KOPT-K1 (cell line): ENCODE data around the gene TCF12.
A peak's percentile ranks its signal among the peaks of the same experiment; 100 is the strongest.

ENCODE experiments used
- H3K27ac ChIP-seq: fragments of 200-600 bp; sonication (generic); 2 replicates; pipeline ENCODE4 v1.5.1; 2016; ENCODE audit warnings: antibody characterized with exemption, mild to moderate bottlenecking, low read depth, low read length; ENCODE audit not compliant: poor library complexity, severe bottlenecking
- H3K36me3 ChIP-seq: fragments of 200-600 bp; sonication (generic); 2 replicates; pipeline ENCODE4 v1.5.1; 2017; ENCODE audit warnings: antibody characterized with exemption, mild to moderate bottlenecking, low read length, moderate library complexity; ENCODE audit not compliant: insufficient read depth
- H3K9me3 ChIP-seq: fragments of 200-600 bp; sonication (generic); 2 replicates; pipeline ENCODE4 v1.5.1; 2017; ENCODE audit warnings: antibody characterized with exemption, low read length, mild to moderate bottlenecking; ENCODE audit not compliant: insufficient read depth, poor library complexity, severe bottlenecking

Gene TCF12

DNA sequence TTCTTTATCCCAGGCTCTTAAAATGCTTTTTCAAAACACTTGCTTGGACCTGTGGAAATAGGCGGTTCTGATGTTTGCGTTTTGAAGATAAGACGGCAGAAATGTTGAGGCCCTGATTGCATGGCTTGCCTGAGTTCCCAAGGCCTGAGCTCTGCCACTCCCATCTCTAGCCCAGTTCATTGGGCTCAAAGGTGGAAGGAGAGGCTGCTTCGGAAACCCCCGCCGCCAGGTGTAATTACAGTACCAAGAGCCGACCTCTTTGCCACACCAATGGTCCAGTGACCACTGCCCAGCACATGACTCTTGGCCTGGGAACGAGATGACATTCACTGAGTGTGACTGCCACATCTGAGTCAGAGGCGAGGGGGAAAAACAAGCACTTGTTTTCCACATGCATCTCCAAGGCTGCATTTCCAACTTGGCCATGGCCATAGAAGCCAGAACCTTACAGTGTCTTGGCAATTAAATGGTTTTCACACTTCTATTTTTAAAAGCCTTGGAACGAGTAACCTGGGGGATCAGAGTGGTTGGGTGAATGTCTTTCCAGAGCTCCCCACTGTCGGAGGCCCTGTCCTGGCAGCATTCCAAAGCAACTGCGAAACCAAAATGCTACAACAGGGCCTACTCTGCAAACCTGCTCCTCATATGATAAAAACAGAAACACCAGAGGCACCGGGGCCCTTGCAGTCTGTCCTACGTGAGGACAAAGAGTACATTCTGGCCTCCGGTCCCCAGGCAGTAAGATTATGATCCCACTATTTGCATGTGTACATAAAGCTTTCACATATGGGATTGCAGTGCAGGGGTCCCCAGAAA, 394.1 kb downstream of the TCF12 start:
- H3K9me3 ChIP-seq: no peaks in the 10 kb centered on the region
- no peak overlapping the region for H3K27ac ChIP-seq
- no peaks in the 10 kb centered on the region for H3K36me3 ChIP-seq

DNA sequence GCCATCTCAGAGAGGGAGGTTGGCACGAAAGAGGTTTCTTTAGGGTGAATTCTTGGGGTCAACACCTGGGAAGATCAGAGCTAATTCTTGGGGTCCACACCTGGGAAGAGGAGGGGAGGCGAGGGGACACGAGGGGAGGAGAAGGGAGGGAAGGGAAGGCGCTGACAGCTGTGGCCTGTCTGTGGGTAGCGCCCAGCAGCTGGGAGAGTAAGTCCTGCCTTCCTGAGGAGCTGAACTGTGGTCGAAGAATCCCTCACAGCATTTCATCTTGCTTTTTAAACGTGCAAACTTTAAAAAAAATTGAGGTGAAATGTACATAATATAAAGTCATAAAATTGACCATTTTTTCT, 394.7 kb downstream of the TCF12 start:
- H3K9me3 ChIP-seq: no peaks in the 10 kb centered on the region
- no peaks in the 10 kb centered on the region for H3K36me3 ChIP-seq
- H3K27ac ChIP-seq: no peak overlapping the region

DNA sequence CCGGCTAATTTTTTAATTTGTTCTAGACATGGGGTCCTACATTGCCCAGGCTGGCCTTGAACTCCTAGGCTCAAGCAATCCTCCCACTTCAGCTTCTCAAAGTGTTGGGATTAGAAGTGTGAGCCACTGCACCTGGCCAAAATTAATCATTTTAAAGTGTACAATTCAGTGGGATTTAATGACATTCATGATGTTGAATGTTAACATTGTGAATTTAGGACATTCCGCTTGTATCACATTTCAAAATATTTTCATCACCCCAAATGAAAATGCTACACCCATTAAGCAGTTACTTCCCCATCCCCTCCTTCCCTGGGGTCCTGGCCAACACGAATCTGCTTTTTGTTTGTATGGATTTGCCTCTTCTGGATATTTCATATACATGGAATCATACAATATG, 395.8 kb downstream of the TCF12 start:
- Histone ChIP-seq H3K36me3 (no peaks in the 10 kb centered on the region), H3K9me3 (no peaks in the 10 kb centered on the region), H3K27ac (no peak overlapping the region)

DNA sequence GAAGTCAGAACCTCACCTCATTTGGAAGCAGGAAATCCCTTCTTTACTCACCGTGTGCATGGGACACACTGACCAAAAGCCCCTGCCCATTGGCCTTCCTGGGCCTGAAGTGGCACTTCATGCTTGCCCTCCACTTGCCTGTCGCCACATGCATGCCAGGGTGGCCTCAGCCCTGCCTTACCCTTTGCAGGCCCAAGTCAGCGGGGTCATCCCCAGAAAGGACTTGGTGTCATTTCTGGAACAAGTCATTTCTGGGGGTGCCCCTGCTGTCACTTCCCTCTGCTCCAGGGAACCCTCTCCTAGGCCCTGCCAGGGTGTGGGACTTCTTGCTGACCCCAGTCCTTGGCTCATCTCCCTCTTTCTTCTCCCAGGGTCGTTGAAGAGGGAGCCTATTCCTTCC, 398.0 kb downstream of the TCF12 start:
- Histone ChIP-seq H3K27ac (no peak overlapping the region), H3K9me3 (no peaks in the 10 kb centered on the region), H3K36me3 (no peaks in the 10 kb centered on the region)

DNA sequence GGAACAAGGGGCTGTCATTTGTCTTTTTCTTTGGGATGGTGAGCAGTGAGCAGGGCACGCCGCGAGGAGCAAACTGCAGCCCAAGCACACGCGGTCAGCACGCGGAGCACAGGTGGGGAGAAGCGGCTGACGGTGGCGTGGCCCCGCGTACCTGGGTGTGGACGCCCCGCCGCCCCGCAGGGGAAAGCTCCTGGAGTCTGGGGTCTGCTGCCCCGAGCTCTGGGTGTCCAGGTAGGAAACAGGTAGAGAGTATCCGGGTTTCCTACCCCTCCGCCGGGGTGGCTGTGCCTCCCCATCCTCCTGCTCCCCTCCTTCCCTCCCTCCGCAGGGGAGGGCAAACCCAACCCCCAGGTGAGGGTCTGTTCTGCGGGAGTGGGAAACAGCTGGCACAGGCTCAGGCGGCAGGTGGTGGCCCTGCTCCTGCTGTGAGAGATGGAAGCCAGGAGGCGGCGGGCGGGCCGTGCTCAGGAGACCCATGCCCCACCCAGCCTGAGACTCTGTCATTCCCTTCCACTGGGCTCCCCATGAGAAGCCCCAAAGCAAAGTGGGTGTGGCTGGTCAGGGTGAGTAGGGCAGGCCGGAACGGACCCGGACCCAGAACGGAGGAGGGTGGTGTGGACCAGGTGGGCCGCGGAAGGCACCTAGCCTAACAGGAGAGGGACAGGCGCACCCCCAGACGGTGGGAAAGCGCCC, 400.9 kb downstream of the TCF12 start:
- H3K36me3 ChIP-seq: no peaks in the 10 kb centered on the region
- H3K9me3 ChIP-seq: no peaks in the 10 kb centered on the region
- peak overlapping the region; percentile 99 for H3K27ac ChIP-seq

DNA sequence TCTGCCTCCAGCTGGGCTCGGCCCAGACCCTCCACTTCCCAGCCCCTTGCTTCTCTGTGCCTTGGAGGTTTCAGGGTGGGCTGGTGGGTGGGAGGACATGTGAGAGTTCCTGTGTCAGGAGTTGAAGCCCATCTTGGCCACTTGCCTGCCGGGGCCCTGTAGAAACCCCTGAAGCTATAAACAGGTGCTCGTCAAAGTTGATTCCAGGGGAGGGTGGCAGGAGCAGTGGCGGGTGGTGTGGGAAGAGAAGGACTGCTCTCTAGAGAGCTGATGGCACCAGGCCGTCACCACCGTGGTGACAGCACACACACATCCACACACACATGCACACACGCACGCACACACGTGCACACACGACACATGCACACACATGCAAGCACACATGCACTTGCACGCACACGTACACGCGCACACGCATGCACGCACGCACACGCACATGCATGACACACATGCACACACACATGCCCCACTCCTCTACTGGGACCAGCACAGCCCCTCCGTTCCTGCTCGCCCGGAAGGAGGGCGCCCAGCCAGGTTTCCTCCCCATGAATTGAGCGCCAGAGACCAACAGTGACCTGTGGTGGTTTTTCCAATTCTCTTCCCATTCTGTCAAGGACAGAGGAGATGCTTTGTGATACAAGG, 401.6 kb downstream of the TCF12 start:
- Histone ChIP-seq H3K27ac (peak overlapping the region; percentile 99), H3K9me3 (no peaks in the 10 kb centered on the region), H3K36me3 (no peaks in the 10 kb centered on the region)

GRCh38 chr15:57320631-57321220, 402.3 kb downstream of the TCF12 start:
- no peaks in the 10 kb centered on the region for H3K36me3 ChIP-seq
- H3K9me3 ChIP-seq: no peaks in the 10 kb centered on the region
- H3K27ac ChIP-seq: peak overlapping the region; percentile 99

GRCh38 chr15:57321485-57321884, 403.0 kb downstream of the TCF12 start:
- Histone ChIP-seq H3K9me3 (no peaks in the 10 kb centered on the region), H3K36me3 (no peaks in the 10 kb centered on the region), H3K27ac (peak overlapping the region; percentile 99)

DNA sequence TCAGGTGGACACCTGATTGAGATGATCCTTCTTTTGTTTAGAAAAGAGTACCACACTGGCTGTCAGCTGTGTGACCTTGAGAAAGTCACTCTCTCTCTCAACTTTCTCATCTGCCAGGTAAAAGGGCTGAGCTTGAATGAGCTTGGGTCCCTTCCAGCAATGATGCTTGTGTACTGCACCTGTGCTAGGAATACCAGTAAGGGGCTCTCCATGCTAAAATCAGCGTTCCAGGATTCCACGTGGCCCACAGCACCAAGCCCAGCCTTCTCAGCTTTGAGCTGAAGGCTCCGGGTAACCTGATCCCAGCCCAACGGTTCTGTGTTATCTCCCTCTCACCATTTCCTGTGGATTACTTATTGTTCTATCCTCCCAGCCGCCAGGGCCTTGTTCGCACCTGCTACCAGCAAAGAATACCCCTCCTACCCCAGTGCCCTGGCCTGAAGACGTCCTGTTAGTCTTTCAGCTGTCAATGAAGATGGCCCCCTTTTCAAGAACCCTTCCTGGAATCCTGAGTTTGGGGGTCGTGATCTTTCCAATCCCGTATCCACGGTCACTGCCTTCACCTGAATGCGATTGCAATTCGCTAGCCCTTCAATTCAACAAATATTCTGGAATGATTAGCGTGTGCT, 403.6 kb downstream of the TCF12 start:
- H3K9me3 ChIP-seq: no peaks in the 10 kb centered on the region
- H3K36me3 ChIP-seq: no peaks in the 10 kb centered on the region
- H3K27ac ChIP-seq: peak overlapping the region; percentile 99

GRCh38 chr15:57322602-57323250, 404.3 kb downstream of the TCF12 start:
- H3K9me3 ChIP-seq: no peaks in the 10 kb centered on the region
- H3K36me3 ChIP-seq: no peaks in the 10 kb centered on the region
- H3K27ac ChIP-seq: peak overlapping the region; percentile 99

- Histone ChIP-seq H3K36me3 (no peaks in the 10 kb centered on the region), H3K27ac (peak overlapping the region; percentile 99), H3K9me3 (no peaks in the 10 kb centered on the region)
These were observed 404.9 kb downstream of the TCF12 start for GRCh38 chr15:57323299-57323805.

- no peaks in the 10 kb centered on the region for H3K36me3 ChIP-seq
- H3K27ac ChIP-seq: peak overlapping the region; percentile 99
- no peaks in the 10 kb centered on the region for H3K9me3 ChIP-seq
These were observed 405.6 kb downstream of the TCF12 start for GRCh38 chr15:57323806-57324589.

- H3K27ac ChIP-seq: peak overlapping the region; percentile 59
These were observed 406.1 kb downstream of the TCF12 start for GRCh38 chr15:57324590-57324890.

More at GRCh38 chr15:57324590-57324890, 406.1 kb downstream of the TCF12 start:
- no peaks in the 10 kb centered on the region for H3K36me3 ChIP-seq
- no peaks in the 10 kb centered on the region for H3K9me3 ChIP-seq
